Type B pancreatic cell (in vitro differentiated cells): ENCODE data around the gene WWTR1. TPM values are rescaled to one million over a fixed set of nuclear protein-coding genes. Genes with fewer than 3 reads are reported as not detected.
A peak's percentile ranks its signal among the peaks of the same experiment; 100 is the strongest.

Experiments used
- DNase-seq: peaks from one replicate; pipeline ENCODE4 v3.0.0; 2021; ENCODE audit warnings: mixed read lengths; ENCODE audit not compliant: unreplicated experiment; ENCODE audit errors: extremely low spot score
- H3K27ac Mint-ChIP-seq: 2 replicates; pipeline ENCODE4 v1.8.0; 2021; ENCODE audit warnings: mild to moderate bottlenecking, mixed read lengths
- H3K27me3 Mint-ChIP-seq: 2 replicates; pipeline ENCODE4 v1.8.0; 2021; ENCODE audit warnings: mixed read lengths
- H3K36me3 Mint-ChIP-seq: 2 replicates; pipeline ENCODE4 v1.8.0; 2021; ENCODE audit warnings: mixed read lengths
- H3K4me1 Mint-ChIP-seq: one replicate; pipeline ENCODE4 v1.8.0; 2021; ENCODE audit warnings: mixed read lengths; ENCODE audit not compliant: unreplicated experiment
- H3K4me3 Mint-ChIP-seq: 2 replicates; pipeline ENCODE4 v1.8.0; 2021; ENCODE audit warnings: mild to moderate bottlenecking, mixed read lengths
- H3K9me3 Mint-ChIP-seq: 2 replicates; pipeline ENCODE4 v1.8.0; 2021; ENCODE audit warnings: mixed read lengths
- CTCF ChIP-seq: fragments of 200-600 bp; sonication (generic); conservative IDR thresholded peaks from 2 replicates; pipeline ENCODE4 v1.5.0; 2021; ENCODE audit warnings: antibody characterized with exemption, mild to moderate bottlenecking
- total RNA-seq: library from RNA; stranded (reverse); gene quantifications from 2 replicates; pipeline ENCODE4 v1.2.1, GENCODE V29; 2021; ENCODE audit warnings: low replicate concordance

Gene WWTR1
- total RNA-seq, 1 donor from 2014 or later, result 65.0 TPM

DNA sequence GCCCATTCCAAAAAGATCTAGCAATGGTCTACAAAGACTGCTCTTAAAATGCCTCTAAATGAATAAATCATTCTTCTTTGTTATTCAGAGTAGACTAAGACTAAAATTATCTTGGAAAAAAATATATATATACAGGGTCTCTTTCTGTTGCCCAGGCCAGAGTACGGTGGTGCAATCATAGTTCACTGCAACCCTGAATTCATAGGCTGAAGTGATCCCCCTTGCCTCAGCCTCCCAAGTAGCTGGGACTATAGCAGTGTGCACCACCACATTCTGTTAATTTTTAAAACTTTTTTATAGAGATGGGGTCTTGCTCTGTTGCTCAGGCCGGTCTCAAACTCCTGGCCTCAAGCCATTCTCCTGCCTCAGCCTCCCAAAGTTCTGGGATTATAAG lies 18.7 kb downstream of the WWTR1 start:
- Mint-ChIP-seq H3K27ac (peak overlapping the region; percentile 77), H3K4me3 (peak overlapping the region; percentile 74)

GRCh38 chr3:149638228-149639092 lies 19.4 kb downstream of the WWTR1 start:
- no peak for DNase-seq
- Mint-ChIP-seq H3K4me3 (peak overlapping the region; percentile 74), H3K27ac (peak overlapping the region; percentile 77), H3K27me3 (no peaks in the 10 kb centered on the region), H3K9me3 (no peaks in the 10 kb centered on the region), H3K4me1 (peaks cover 47% of the 10 kb centered on the region), H3K36me3 (peaks cover 17% of the 10 kb centered on the region)
- peak; percentile 15 for TF ChIP-seq CTCF

More for the DNA sequence above, 18.7 kb downstream of the WWTR1 start:
- no peak for TF ChIP-seq CTCF
- no peak for DNase-seq
- no peaks in the 10 kb centered on the region for H3K27me3 Mint-ChIP-seq
- H3K9me3 Mint-ChIP-seq, result no peaks in the 10 kb centered on the region
- H3K36me3 Mint-ChIP-seq, result peaks cover 17% of the 10 kb centered on the region
- peaks cover 47% of the 10 kb centered on the region for H3K4me1 Mint-ChIP-seq

DNA sequence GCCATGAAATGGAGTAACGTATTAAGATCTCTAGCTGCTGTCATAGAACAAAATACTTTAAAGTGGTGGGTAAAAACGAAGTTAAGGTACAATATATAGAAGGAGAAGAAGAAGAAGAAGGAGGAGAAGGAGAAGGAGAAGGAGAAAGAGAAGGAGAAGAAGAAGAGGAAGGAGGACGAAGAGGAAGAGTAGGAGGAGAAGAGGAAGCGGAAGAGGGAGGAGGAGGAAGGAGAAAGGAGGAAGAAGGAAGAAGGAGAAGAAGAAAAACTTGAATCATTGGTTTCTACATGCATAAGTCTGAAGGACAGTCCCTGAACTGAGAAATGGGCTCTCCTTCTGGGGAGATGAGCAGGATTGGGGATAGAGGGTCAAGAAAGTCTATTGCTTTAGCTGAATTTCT lies 22.4 kb downstream of the WWTR1 start:
- Mint-ChIP-seq H3K36me3 (peaks cover 37% of the 10 kb centered on the region), H3K4me3 (no peak overlapping the region), H3K4me1 (peaks cover 42% of the 10 kb centered on the region), H3K27me3 (no peaks in the 10 kb centered on the region), H3K9me3 (peaks cover 6% of the 10 kb centered on the region), H3K27ac (no peak overlapping the region)
- TF ChIP-seq CTCF, result no peak
- no peak for DNase-seq

DNA sequence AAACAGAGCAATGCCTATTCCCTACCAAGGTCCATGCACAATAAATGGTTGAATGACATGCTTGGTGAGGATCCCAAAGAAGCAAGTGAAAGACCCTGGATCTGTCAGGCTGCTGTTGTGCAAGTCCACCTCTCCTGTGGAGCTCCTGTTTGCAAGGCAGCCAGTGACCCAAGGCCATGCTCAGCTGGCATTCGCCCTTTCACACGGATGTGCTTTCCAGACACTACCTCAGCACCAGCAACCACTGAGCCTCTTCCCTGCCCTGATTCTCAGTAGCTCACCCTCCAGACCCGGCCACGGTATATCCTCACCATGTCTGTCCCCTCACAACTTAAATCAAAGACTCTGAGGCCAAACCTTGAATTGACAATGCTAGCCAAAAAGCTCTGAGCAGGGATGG lies 23.3 kb downstream of the WWTR1 start:
- Mint-ChIP-seq H3K4me3 (no peak overlapping the region), H3K4me1 (peaks cover 40% of the 10 kb centered on the region), H3K27ac (no peak overlapping the region), H3K36me3 (peaks cover 34% of the 10 kb centered on the region), H3K9me3 (peaks cover 6% of the 10 kb centered on the region), H3K27me3 (no peaks in the 10 kb centered on the region)
- no peak for DNase-seq
- no peak for TF ChIP-seq CTCF

GRCh38 chr3:149634072-149634471 lies 23.8 kb downstream of the WWTR1 start:
- Mint-ChIP-seq H3K27me3 (no peaks in the 10 kb centered on the region), H3K9me3 (peaks cover 6% of the 10 kb centered on the region), H3K36me3 (peaks cover 38% of the 10 kb centered on the region), H3K27ac (peak overlapping the region; percentile 56), H3K4me1 (peaks cover 40% of the 10 kb centered on the region), H3K4me3 (no peak overlapping the region)
- no peak for DNase-seq
- no peak for TF ChIP-seq CTCF
